Measurements from ENCODE around the gene RNF32. TPM values are rescaled to one million over a fixed set of nuclear protein-coding genes. Genes with fewer than 3 reads are reported as not detected.
A peak's percentile ranks its signal among the peaks of the same experiment; 100 is the strongest.

The RNF32 gene
- total and polyA plus RNA-seq, 4 donors, result 0.59 to 1.3 (median 0.72) TPM

GRCh38 chr7:156614434-156615264 is 25.9 kb upstream of the RNF32 start:
- Histone ChIP-seq H3K4me1 (ENCODE audit: control insufficient read depth in 4 of 4, insufficient read depth in 4 of 4, low read length in 3 of 4) (peaks cover 10 to 52% (median 28%) of the 10 kb centered on the region in 4 donors), H3K9ac (ENCODE audit: low read depth in 1 of 2, low read length in 2 of 2) (peak overlapping the region; percentile 59 to 89), H3K27me3 (ENCODE audit: control insufficient read depth in 4 of 4, insufficient read depth in 4 of 4, low read length in 3 of 4) (no peaks in the 10 kb centered on the region), H3K36me3 (ENCODE audit: control insufficient read depth in 4 of 4, insufficient read depth in 3 of 4, low read depth in 1 of 4, low read length in 3 of 4) (no peaks in the 10 kb centered on the region), H3K4me3 (ENCODE audit: low read depth in 1 of 3, low read length in 3 of 3) (peak overlapping the region; percentile 5 to 48 (median 15)), H3K9me3 (ENCODE audit: control insufficient read depth in 4 of 4, low read length in 3 of 4) (no peaks in the 10 kb centered on the region), H3K27ac (ENCODE audit: low read depth in 1 of 2, low read length in 2 of 2) (peak overlapping the region; percentile 84 to 85)
- TF ChIP-seq TAF1 (conservative IDR thresholded peaks at IDR 0.05) (peak; percentile 30), REST (IDR thresholded peaks at IDR 0.05) (peak; percentile 81), YY1 (IDR thresholded peaks at IDR 0.05) (peak; percentile 81), FOXA1 (IDR thresholded peaks at IDR 0.05) (peak; percentile 87), HNF4A (conservative IDR thresholded peaks at IDR 0.05) (peak; percentile 99), RXRA (IDR thresholded peaks at IDR 0.05) (peak; percentile 72), NR2F2 (IDR thresholded peaks at IDR 0.05) (no peak), GABPA (IDR thresholded peaks at IDR 0.05 in 1 of 2, conservative IDR thresholded peaks at IDR 0.05 in 1 of 2) (no peak), JUND (IDR thresholded peaks at IDR 0.05) (peak; percentile 64 to 72), RAD21 (IDR thresholded peaks at IDR 0.05) (peak in 1 of 2 donors; percentile 40), ATF3 (IDR thresholded peaks at IDR 0.05) (no peak), ZBTB33 (IDR thresholded peaks at IDR 0.05) (peak; percentile 69), SP1 (IDR thresholded peaks at IDR 0.05) (peak; percentile 99), HNF4G (IDR thresholded peaks at IDR 0.05) (peak; percentile 88), MAX (IDR thresholded peaks at IDR 0.05) (peak; percentile 76), EGR1 (IDR thresholded peaks at IDR 0.05; ENCODE audit: low read depth in 2 of 2) (no peak), CTCF (IDR thresholded peaks at IDR 0.05; ENCODE audit: low read depth, low read length, missing input control) (no peak), FOXA2 (IDR thresholded peaks at IDR 0.05) (peak; percentile 95)
- 34% methylated on average over 19 of the region's 19 CpGs for WGBS
- no peak for DNase-seq (ENCODE audit: low spot score)
